ENCODE results near the gene DNAH12.
A peak's percentile ranks its signal among the peaks of the same experiment; 100 is the strongest.
"Not testable (repeated sequence)": the region's sequence is repeated elsewhere in the genome, so short reads cannot be mapped to it uniquely, and the experiment has no call there.

DNAH12 gene

GRCh38 chr3:57411715-57412114 lies 132.4 kb downstream of the DNAH12 start:
- no peak for DNase-seq

- DNase-seq, result no peak
Observed at GRCh38 chr3:57409471-57409870, 134.7 kb downstream of the DNAH12 start.

GRCh38 chr3:57402675-57403074 lies 141.5 kb downstream of the DNAH12 start:
- no peak for DNase-seq

GRCh38 chr3:57397175-57398026 lies 146.7 kb downstream of the DNAH12 start:
- DNase-seq, result peak; percentile 8

GRCh38 chr3:57393977-57394376 lies 150.2 kb downstream of the DNAH12 start:
- no peak for DNase-seq

DNA sequence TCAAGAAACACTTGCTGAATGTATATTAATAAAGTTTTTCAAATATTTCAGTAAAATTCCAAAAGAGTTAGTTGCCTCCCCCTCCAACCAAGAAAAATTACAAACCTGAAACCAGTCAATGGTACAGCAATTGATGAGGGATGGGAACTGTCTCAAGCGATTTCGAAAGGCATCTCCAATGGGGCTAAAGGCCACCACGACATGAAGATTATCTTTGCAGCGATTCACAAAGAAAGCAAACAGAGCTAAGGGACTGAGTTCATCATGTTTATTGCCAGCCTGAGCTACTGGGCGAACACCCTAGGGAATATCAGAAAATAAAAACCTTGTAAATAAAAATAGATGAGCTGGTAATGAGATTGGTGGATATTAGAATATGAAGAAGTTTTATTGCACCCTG lies 152.4 kb downstream of the DNAH12 start:
- no peak for DNase-seq

DNA sequence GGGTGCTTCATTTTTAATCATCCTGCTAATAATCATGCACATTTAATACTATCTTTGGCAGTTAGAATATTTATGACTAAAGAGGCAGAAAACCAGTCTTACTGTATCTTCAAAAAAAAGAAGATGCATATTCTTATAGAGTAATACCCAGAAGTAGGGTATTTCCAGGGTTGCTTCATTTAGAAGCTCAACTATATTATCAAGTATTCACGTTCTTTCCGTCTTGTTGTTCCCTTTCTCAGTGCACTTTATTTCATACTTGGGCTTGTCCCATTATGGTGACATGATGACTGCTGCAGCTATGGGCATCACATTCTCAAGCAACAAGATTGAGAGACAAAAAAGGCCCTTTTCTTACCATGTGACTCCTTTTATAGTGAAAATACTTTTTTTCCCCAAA lies 154.9 kb downstream of the DNAH12 start:
- DNase-seq, result no peak

GRCh38 chr3:57386307-57386706 lies 157.8 kb downstream of the DNAH12 start:
- DNase-seq, result no peak

DNA sequence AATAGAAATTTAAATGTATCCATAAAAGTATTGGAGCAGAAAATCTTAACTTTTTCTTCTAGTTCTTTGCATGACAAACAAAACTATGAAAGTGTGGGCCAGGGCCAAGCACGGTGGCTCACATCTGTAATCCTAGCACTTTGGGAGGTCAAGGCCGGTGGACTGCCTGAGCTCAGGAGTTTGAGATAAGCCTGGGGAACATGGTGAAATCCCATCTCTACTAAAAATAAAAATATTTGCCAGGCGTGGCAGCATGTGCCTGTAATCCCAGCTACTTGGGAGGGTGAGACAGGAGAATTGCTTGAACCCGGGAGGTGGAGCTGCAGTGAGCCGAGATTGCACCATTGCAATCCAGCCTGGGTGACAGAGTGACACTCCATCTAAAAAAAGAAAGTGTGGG lies 158.6 kb downstream of the DNAH12 start:
- DNase-seq, result no peak

DNA sequence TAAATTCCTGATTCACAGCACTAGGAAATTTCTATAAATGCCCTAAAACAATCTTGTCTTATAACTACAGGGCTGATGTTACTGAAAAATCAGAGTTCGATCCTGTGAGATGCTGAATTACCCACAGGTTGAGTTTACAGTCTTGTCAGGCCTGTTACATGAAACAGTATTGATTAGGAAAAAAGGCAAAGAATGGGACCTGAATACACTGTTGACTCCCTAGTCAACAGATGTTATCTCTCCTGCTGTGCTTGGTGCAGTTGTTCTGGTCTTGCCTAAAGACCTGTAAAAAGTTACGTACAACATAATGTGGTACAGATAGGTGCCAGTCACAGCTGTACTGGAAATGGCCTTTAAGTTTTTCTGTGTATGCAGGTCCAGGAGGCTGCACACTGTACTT lies 160.3 kb downstream of the DNAH12 start:
- DNase-seq, result no peak

GRCh38 chr3:57383406-57383805 lies 160.7 kb downstream of the DNAH12 start:
- DNase-seq, result no peak

DNA sequence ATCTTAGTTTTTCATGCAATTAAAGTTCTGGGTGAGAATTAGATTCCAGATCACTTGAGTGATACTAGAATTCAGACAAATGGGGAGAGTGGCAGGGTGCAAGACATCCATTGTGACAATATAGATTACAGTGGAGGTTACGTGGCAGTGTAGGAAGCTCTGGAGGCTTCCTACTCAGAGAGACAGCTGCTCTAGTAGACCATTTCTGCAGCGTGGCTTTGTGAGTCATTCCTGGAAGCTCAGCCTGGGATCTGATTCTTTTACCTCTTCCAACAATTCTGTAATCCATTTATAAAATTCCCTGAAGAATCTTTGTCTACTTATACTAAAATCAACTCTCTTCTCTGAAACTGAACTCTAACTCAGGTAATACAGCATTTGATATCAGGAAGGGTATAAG lies 161.2 kb downstream of the DNAH12 start:
- no peak for DNase-seq

DNA sequence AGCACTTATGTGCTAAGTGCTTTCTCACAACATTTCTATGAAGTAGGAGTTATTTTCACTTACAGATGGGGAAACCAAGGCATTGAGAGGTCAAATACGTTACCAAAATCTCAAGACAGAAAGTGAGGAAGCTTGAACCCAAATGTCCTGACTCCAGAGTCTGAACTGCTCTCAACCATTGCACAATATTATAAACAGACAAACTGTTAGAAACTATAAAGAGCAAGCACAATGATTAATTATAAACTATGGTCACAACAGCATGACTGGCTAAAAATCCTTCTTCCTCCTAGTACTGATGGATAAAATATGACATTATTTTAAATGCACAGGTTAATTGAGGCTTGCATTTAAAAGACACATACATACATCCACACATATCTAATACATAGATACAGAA lies 173.8 kb downstream of the DNAH12 start:
- DNase-seq, result no peak

- not testable (repeated sequence) for DNase-seq
Observed at GRCh38 chr3:57365089-57365488, 179.1 kb downstream of the DNAH12 start.

DNA sequence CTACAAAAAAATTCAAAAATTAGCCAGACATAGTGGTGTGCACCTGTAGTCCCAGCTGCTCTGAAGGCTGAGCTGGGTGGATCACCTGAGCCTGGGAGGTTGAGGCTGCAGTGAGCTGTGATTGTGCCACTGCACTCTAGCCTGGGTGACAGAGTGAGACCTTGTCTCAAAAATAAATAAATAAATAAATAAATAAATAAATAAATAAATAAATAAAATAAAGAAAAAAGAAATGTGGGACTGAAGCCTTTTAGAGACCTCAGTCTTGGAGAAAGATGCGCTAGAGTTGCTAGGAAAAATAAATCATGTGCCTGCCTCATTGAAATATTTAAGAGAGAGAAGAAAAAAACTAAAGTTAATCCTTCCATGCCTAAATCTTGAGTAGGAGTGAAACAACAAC lies 187.9 kb downstream of the DNAH12 start:
- not testable (repeated sequence) for DNase-seq

- DNase-seq, result no peak
Observed at GRCh38 chr3:57354768-57355167, 189.4 kb downstream of the DNAH12 start.

DNA sequence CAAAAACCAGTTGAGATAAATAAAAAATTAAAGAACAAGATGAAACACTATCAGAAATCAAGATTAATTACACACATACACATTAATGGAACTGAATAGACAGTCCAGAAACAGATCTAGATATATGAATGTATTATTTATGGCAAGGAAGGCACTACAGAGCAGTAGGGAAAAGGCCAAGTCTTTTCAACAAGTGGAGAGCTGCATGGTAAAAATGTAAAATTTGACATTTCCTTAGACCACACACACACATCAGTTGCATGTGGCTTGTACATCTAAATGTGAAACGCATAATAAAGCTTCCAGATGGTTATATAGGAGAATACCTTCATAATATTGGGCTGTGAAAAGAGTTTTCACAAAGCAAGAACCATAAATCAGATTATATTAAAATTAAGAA lies 193.9 kb downstream of the DNAH12 start:
- DNase-seq, result no peak

- DNase-seq, result not testable (repeated sequence)
Observed at GRCh38 chr3:57339071-57339642, 205.0 kb downstream of the DNAH12 start.

- not testable (repeated sequence) for DNase-seq
Observed at GRCh38 chr3:57338272-57339070, 205.7 kb downstream of the DNAH12 start.

DNA sequence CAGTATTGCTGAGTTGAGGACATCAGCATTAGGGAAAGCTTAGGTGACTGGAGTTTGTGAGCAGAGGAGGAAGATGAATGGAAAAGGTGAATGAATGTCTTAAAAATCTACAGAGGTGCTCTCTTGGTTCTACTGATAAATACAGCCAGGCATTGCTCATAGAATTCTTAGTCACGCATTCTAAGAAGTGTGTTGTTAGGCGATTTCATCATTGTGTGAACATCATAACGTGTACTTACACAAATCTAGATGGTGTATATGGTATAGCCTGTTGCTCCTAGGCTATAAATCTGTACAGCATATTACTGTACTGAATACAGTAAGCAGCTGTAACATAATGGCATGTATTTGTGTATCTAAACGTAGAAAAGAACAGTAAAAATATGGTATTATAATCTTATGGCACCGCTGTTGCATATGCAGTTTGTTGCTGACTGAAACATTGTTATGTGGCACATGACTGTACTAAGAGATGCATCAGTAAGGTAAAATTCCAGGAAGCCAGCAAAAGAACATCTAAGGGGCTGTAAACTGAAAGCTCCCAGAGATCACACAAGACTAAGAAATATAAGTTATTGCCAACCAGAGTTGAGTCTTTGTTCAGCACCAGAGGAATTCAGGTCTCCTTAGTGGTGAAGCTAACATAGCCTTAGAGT lies 208.7 kb downstream of the DNAH12 start:
- no peak for DNase-seq

DNA sequence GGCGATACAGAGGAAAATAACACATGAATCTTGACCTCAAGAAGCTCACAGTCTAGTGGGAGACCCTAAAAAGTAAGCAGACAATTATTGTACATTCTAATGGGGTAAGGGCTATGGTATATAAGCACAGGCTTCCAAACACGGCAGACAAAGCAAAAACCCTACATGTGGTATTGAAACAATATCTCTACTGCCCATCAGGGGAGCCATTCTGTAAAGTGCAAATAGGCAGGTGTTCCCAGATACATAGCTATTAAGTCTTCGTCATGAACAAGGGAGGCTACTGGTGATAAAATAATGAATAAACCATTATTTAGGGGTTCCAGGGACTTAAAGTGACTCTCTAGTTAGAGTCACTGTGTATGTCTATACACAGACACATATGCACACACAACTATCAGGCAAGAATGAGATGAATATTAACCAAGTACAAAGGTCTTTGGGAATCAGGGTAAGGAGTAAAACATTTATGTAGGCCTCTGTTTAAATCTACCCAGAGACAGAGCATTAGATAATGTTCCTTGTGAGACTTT lies 213.0 kb downstream of the DNAH12 start:
- DNase-seq, result no peak

DNA sequence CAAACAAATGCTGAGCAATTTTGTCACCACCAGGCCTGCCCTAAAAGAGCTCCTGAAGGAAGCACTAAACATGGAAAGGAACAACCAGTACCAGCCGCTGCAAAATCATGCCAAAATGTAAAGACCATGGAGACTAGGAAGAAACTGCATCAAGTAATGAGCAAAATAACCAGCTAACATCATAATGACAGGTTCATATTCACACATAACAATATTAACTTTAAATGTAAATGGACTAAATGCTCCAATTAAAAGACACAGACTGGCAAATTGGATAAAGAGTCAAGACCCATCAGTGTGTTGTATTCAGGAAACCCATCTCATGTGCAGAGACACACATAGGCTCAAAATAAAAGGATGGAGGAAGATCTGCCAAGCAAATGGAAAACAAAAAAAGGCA lies 217.6 kb downstream of the DNAH12 start:
- not testable (repeated sequence) for DNase-seq

- DNase-seq, result no peak
Observed at GRCh38 chr3:57314204-57314603, 229.9 kb downstream of the DNAH12 start.

All from eye (tissue), 1 donor.